Measurements from ENCODE around the gene KIT.

The KIT gene

DNA sequence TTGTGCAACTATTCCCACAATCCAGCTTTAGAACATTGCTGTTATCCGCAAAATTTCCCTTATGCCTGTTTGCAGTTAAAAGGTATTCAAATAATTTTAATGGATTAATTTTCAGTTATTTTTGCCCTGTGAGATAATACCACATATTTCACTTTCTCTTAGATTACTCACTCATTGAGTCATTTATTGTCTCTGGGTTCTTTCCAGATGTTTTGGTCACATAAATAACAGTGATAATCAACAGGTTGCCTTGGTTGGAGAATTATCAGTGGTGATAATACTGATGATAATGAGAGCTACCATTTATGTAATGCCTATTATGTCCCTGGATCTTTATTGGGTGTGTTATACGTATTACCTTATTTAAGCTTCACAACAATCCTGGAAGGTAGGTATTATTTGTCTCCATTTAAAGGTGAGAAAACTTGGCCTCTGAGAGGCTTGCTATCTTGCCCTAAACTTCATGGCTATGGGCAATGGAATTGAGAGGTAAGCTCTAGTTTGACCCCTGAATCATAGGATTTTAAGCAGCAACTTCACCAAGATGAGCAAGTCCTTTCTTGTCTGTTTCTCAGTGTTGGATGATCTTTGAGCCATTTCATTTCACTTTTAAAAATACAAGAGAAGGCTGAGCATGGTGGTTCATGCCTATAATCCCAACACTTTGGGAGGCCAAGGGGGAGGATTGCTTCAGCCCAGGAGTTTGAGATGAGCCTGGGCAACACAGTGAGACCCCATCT is 87.4 kb downstream of the KIT start:
- Histone ChIP-seq H3K9me2 (replicated peaks; ENCODE audit: insufficient read depth, low read length) (no peaks in the 10 kb centered on the region), H3K4me1 (ENCODE audit: low read length) (no peaks in the 10 kb centered on the region), H3K4me2 (ENCODE audit: low read depth, low read length) (no peak overlapping the region), H2AFZ (ENCODE audit: low read length) (no peak overlapping the region), H3K4me3 (ENCODE audit: low read length) (no peak overlapping the region), H3K27ac (ENCODE audit: low read length) (no peak overlapping the region), H3K27me3 (replicated peaks; ENCODE audit: insufficient read depth, low read length) (no peaks in the 10 kb centered on the region), H4K20me1 (ENCODE audit: insufficient read depth, low read length) (no peaks in the 10 kb centered on the region), H3K79me2 (ENCODE audit: low read length) (no peaks in the 10 kb centered on the region), H3F3A (ENCODE audit: insufficient read depth, low read length) (no peaks in the 10 kb centered on the region), H3K9me3 (replicated peaks; ENCODE audit: insufficient read depth, low read length) (no peaks in the 10 kb centered on the region), H3K36me3 (replicated peaks; ENCODE audit: insufficient read depth, low read length) (no peaks in the 10 kb centered on the region), H3K9ac (ENCODE audit: low read length) (no peak overlapping the region)
- DNase-seq: no peak
- TF ChIP-seq EZH2phosphoT487 (IDR thresholded peaks at IDR 0.05; ENCODE audit: low read length): no peak

DNA sequence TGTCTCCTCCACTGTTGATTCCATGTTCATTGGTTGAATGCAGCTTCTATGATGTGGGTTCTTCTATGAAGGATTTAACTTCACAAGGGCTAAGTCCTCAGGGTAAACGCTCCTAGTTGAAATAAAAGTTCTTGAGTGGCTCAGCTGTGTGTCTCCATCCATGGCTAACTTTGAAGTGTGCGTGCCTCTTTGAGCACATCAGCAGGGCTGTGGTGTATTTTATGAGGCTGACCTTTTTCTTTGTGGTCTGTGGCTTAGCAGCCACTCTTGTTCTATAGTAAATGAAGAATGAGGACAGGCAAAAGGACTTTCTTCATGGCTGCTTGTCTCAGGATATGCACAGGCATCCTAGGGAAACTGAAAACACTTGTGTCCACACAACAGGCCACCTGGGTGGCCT is 88.5 kb downstream of the KIT start:
- H2AFZ ChIP-seq (ENCODE audit: low read length): no peak overlapping the region
- TF ChIP-seq EZH2 (optimal IDR thresholded peaks at IDR 0.05; ENCODE audit: low read depth, low read length) (no peak), EZH2phosphoT487 (IDR thresholded peaks at IDR 0.05; ENCODE audit: low read length) (no peak)
- TF ChIP-seq, protein P1, sequence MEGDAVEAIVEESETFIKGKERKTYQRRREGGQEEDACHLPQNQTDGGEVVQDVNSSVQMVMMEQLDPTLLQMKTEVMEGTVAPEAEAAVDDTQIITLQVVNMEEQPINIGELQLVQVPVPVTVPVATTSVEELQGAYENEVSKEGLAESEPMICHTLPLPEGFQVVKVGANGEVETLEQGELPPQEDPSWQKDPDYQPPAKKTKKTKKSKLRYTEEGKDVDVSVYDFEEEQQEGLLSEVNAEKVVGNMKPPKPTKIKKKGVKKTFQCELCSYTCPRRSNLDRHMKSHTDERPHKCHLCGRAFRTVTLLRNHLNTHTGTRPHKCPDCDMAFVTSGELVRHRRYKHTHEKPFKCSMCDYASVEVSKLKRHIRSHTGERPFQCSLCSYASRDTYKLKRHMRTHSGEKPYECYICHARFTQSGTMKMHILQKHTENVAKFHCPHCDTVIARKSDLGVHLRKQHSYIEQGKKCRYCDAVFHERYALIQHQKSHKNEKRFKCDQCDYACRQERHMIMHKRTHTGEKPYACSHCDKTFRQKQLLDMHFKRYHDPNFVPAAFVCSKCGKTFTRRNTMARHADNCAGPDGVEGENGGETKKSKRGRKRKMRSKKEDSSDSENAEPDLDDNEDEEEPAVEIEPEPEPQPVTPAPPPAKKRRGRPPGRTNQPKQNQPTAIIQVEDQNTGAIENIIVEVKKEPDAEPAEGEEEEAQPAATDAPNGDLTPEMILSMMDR (IDR thresholded peaks at IDR 0.05; ENCODE audit: low read length): no peak

DNA sequence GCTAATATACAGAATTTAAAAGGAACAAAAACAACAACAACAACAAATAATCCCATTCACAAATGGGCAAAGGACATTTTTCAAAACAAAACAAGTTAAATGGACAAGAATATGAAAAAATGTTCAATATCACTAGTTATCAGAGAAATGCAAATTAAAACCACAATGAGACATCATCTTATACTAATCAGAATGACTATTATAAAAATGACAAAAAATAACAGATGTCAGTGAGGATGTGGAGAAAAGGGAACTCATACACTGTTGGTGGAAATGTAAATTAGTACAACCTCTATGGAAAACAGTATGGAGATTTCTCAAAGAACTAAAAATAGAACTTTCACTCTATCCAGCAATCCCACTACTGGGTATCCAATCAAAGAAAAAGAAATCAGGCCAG is 92.6 kb downstream of the KIT start:
- Histone ChIP-seq H2AFZ (ENCODE audit: low read length) (no peak overlapping the region), H3K79me2 (ENCODE audit: low read length) (no peaks in the 10 kb centered on the region), H3F3A (ENCODE audit: insufficient read depth, low read length) (no peaks in the 10 kb centered on the region), H3K27me3 (replicated peaks; ENCODE audit: insufficient read depth, low read length) (no peaks in the 10 kb centered on the region), H3K4me3 (ENCODE audit: low read length) (no peak overlapping the region), H3K9me3 (replicated peaks; ENCODE audit: insufficient read depth, low read length) (no peaks in the 10 kb centered on the region), H3K36me3 (replicated peaks; ENCODE audit: insufficient read depth, low read length) (no peaks in the 10 kb centered on the region), H3K9me2 (replicated peaks; ENCODE audit: insufficient read depth, low read length) (no peaks in the 10 kb centered on the region), H3K4me1 (ENCODE audit: low read length) (no peaks in the 10 kb centered on the region), H3K4me2 (ENCODE audit: low read depth, low read length) (no peak overlapping the region), H4K20me1 (ENCODE audit: insufficient read depth, low read length) (no peaks in the 10 kb centered on the region), H3K9ac (ENCODE audit: low read length) (no peak overlapping the region), H3K27ac (ENCODE audit: low read length) (no peak overlapping the region)
- TF ChIP-seq, protein P1 (IDR thresholded peaks at IDR 0.05; ENCODE audit: low read length): no peak
- no peak for TF ChIP-seq EZH2phosphoT487 (IDR thresholded peaks at IDR 0.05; ENCODE audit: low read length)
- TF ChIP-seq EZH2 (optimal IDR thresholded peaks at IDR 0.05; ENCODE audit: low read depth, low read length): no peak
- DNase-seq: no peak

More for the DNA sequence above, 88.5 kb downstream of the KIT start:
- Histone ChIP-seq H3K27me3 (replicated peaks; ENCODE audit: insufficient read depth, low read length) (no peaks in the 10 kb centered on the region), H3K79me2 (ENCODE audit: low read length) (no peaks in the 10 kb centered on the region), H3K4me3 (ENCODE audit: low read length) (no peak overlapping the region), H3K9me3 (replicated peaks; ENCODE audit: insufficient read depth, low read length) (no peaks in the 10 kb centered on the region), H3K4me2 (ENCODE audit: low read depth, low read length) (no peak overlapping the region), H3K4me1 (ENCODE audit: low read length) (no peaks in the 10 kb centered on the region), H3K9me2 (replicated peaks; ENCODE audit: insufficient read depth, low read length) (no peaks in the 10 kb centered on the region), H3K27ac (ENCODE audit: low read length) (no peak overlapping the region), H3K9ac (ENCODE audit: low read length) (no peak overlapping the region), H4K20me1 (ENCODE audit: insufficient read depth, low read length) (no peaks in the 10 kb centered on the region), H3F3A (ENCODE audit: insufficient read depth, low read length) (no peaks in the 10 kb centered on the region), H3K36me3 (replicated peaks; ENCODE audit: insufficient read depth, low read length) (no peaks in the 10 kb centered on the region)
- DNase-seq: peak; percentile 35

DNA sequence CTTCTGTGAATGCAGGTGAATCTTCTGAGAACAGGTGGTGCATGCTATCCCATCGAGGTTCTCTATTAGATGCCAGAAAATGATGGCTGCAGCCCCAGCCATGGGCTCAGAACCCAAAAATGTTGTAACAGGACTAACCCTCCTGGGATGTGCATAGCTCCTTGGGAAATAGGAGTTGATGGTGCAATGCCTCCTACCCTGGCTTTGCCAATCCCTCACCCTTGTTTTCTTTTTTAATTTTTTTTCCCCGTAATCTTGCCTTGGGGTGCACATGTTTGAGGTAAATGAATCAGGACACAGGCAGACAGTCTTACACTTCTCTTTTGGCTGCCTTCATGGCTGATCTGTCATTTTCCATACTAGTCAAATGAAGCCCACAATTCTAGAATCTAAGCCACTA is 96.6 kb downstream of the KIT start:
- Histone ChIP-seq H3K4me2 (ENCODE audit: low read depth, low read length) (no peak overlapping the region), H3K9ac (ENCODE audit: low read length) (no peak overlapping the region), H2AFZ (ENCODE audit: low read length) (no peak overlapping the region), H3K4me1 (ENCODE audit: low read length) (no peaks in the 10 kb centered on the region), H3K9me2 (replicated peaks; ENCODE audit: insufficient read depth, low read length) (no peaks in the 10 kb centered on the region), H3F3A (ENCODE audit: insufficient read depth, low read length) (no peaks in the 10 kb centered on the region), H3K27ac (ENCODE audit: low read length) (no peak overlapping the region), H3K4me3 (ENCODE audit: low read length) (no peak overlapping the region), H3K79me2 (ENCODE audit: low read length) (no peaks in the 10 kb centered on the region), H4K20me1 (ENCODE audit: insufficient read depth, low read length) (no peaks in the 10 kb centered on the region), H3K27me3 (replicated peaks; ENCODE audit: insufficient read depth, low read length) (no peaks in the 10 kb centered on the region), H3K9me3 (replicated peaks; ENCODE audit: insufficient read depth, low read length) (no peaks in the 10 kb centered on the region), H3K36me3 (replicated peaks; ENCODE audit: insufficient read depth, low read length) (no peaks in the 10 kb centered on the region)
- no peak for DNase-seq
- TF ChIP-seq, protein P1 (IDR thresholded peaks at IDR 0.05; ENCODE audit: low read length): no peak
- TF ChIP-seq EZH2phosphoT487 (IDR thresholded peaks at IDR 0.05; ENCODE audit: low read length) (no peak), EZH2 (optimal IDR thresholded peaks at IDR 0.05; ENCODE audit: low read depth, low read length) (no peak)
